Stimulated activated CD8-positive, alpha-beta memory T cell treated with anti-CD3 and anti-CD28 coated beads, Interleukin-12 subunit alpha, Interleukin-12 subunit beta, amount 100 ng/mL, for 4 hours (primary cell): ENCODE data around the gene EXOC3.

Experiments used
- DNase-seq: peaks from one replicate; pipeline ENCODE4 v3.0.0-alpha.2; 2020; ENCODE audit warnings: low read depth

EXOC3 gene

DNA sequence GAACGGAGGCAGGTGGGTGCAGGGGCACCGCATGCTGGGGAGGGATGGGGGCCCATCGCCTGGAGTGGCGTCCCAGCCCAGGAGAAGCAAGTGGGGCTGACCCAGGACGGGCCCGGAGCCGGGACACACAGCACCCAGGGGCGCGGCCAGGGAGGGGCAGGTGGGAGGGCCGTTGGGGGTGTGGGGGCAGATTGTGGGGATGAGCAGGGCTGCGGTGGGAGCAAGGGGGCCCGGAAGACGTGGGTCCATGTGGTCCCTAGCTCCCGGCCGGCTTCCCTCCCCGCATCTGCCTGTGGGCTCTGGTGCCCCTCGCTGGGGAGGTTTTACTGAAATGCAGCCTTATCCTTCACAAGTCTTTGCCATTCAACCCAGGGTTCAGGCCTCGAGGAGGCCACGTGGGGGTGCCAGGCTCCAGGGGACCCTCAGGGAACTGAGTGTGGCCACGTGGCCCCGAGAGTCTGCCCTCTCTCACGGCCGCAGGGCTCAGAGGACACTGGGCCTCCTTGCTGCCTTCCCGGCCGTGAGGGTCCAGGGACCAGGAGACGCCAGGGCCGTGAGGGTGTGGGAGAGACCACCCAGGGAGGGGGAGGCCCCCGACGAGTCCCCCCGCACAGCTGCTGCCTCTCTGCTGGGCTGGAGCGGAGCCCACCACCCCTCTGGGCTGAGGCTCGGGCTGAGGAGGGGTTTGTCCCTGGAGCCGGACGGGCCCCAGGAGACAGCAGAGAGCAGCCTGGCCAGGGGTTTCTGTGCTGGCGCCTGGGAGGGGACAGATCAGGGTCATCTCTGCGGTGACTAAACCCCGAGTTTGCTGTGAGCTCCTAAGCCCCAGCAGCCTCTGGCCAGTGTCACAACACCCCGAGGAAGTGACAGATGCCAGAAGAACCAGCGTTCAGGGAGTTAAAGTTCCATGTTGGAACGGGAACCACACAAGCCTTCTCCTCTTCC is 46.0 kb downstream of the EXOC3 start:
- DNase-seq = no peak

DNA sequence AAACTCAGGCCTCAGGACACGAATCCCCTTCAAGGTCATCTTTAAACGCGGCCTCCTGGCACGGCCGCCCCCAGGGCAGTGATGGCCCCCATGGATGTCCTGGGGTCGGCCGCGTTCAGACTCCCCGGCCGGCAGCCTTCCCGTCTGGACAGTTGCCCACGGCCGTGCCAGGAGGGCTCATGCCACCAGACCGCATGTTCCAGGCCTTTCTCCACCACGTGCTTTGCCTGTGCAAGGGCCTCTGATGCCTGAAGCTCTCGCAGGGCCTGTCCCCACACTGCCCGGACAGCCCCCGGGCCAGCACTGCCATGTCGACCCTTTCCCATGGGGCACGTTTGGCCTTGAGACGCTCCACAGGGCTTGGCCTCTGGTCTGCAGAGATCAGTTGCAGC is 46.7 kb downstream of the EXOC3 start:
- DNase-seq = no peak

DNA sequence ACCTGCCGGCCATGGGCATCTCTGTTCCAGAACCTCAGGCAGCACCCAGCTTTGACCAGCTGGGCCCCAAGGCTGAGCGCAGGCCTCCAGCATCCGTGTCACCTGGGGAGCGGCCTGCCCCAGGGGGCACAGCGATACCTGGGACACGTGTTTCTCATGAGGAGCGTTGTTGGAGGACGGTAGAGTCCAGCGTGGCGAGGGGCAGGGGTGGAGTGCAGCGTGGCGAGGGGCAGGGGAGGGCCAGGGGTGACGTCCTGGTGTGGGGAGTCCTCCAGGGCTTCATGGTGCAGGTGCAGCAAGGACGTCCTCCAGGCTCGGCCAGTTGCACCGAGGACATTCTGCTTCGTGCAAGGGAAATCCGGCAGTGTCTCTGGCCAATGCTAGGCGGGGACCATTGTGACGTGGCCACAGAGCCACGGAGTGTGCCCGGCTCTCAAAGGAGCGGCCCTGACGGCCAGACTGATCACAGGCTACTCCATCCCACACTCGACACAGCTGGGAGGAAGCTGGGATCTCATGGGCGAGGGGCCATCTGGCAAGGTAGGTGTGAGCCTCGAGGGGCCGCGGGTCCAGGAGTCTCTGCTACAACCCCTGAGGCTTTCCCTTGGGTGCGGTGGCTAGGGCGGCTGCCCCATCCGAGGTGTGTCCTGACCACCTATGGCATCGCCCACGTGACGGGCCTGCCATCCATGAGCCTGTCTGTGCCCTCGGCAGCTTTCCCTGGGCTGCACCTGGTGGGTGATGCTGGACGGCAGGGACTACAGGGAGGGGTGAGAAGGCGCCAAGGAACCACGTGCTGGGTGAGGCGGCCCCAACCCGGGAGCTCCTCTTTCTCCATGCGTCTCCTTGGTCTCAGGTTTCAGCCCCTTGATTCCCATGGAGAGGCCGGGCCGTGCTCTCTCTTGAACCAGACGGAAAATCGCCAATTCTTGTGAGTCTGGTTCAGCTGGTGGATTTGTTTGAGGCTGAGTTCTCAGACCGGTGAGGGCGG is 47.4 kb downstream of the EXOC3 start:
- no peak for DNase-seq

DNA sequence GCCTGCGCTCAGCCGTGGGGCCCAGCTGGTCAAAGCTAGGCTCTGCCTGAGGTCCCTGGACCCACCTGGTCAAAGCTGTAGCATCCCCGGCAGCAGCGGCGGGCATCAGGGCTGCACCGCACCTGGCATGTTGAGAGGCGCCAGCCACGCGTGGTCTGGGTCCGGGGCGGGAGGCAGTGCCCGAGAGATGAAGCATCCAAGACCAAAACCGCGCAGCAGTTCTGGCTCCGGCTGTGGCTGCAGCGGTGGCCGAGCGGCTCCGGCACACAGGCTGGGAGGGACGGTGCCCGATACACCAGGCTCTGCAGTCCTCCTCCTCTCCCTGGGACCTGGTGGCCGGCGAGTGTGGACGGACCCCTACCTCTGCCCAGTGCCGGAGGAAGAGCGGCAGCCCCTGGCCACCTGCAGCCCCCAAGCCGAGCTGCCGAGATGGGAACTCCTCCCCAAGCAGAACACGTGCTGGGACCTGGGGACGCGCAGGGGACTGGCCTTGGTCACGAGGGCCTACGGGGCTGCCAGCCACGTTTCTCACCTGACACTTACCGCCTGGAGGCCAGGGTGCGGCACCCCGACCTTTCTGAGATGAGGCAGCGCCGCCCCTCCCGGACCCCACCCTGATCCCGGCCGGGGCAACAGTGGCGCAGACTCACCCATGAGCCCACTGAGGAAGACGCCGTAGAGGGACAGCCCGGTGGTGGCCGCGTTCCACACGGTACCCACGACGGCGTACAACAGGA is 48.3 kb downstream of the EXOC3 start:
- no peak for DNase-seq

DNA sequence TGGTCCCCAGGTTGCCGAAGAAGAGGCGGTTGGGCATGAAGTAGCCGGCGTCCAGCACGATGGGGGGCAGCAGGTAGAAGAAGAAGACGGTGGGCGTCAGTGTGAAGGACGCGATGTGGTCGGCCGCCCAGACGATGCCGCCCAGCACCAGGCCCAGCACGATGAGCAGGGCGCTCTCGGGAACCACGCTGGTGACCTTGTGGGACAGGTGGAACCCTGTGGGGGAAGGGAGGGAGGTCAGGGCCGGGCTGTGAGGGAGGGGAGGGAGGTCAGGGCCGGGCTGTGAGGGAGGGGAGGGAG is 48.8 kb downstream of the EXOC3 start:
- no peak for DNase-seq

DNA sequence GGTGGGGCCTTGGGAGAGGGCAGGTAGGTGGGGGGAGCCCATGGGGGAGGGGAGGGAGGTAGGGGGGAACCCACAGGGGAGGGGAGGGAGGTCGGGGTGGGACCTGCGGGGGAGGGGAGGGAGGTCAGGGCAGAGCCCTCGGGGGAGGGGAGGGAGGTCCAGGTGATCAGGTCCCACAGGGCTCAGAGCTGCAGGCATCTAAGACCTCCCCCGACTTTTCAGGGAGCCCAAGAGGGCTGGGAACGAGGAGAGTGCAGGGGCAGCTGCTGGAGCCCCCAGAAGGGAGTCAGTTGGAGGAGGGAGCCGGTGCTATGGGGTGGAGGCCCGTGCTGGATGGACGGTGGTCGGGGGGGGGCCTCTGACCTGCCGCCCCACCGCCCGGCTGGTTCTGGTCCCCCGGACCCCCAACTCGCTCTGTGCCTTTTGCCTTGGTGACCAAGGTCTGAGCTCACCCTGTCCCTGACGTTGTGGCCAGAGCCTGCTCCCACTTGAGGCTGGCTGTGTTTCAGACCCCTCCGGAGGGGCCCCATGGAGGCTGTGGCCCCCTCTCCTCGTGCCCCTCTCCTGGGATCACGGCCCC is 49.4 kb downstream of the EXOC3 start:
- no peak for DNase-seq

DNA sequence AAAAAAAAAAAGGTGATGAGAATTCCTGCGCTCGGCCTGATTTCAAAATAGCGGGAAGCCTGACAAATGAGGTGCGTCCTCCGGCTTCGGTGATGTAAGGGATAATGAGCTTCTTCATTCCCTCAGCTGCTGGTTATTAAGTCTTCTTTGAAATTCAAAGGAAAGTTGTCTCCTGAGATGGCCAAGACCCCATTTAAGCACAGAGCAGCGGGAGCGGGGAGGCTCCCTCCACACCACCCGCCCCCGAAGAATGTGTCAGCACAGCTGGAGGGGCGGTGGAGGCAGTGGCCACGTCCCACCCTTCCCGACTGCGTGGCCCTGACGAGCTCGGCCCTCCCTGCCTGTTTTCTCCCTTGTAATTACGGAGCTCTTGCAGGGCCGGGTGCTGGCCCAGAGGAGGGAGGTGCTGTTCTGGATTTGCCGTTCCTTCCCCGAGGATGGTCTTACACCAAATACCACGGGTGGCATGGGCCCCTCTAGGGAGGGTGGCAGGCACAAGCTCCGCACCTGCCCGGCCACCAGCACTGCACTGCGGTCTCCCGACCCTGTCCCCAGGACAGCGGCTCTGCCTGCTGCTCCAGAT is 50.2 kb downstream of the EXOC3 start:
- no peak for DNase-seq

DNA sequence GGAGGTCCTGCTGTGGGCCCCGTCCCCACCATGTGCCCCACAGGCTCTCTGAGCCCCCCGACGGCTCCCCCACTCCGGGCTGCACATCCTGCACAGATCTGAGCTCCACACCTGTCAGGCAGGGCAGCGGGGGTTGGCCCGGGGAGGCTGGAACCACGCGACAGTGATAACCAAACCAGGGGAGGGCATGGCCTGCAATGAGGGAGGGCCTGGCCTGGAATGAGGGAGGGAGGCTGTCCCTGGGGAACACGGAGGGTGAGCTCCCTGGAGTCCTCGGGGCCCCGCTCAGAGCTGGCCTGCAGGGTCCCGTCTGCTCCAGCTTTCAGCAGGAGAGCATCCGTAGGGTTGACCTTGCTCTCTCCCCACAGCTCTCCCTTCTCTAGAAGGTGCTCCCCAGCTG is 50.8 kb downstream of the EXOC3 start:
- DNase-seq = no peak

DNA sequence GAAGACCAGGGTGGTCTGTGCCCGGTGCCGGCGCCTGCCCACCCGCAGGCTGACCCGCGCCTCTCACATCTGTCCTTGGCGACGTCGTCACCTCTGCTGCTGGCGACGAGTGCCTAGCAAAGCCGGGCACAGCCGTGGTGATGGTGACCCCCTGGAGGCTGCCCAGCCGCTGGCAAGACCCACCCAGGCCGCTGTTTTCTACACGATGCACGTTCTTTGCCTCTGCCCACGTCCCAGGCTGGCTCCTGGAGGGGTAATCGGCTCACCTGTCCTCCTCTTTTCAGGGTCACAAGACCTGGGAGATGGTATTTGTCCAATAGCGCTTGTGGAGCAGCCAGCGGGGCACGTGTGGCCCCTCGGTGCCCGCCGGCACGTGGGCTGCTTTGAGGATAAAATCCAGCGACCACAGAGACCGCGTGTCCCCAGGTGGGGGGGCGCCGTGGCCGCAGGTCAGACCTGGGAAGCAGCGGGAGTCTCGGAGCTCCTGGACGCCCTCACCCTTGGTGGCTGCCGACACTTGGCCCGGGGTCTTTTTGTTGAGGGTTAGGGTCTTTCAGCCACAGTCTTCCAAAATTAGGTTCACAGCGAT is 51.8 kb downstream of the EXOC3 start:
- no peak for DNase-seq

DNA sequence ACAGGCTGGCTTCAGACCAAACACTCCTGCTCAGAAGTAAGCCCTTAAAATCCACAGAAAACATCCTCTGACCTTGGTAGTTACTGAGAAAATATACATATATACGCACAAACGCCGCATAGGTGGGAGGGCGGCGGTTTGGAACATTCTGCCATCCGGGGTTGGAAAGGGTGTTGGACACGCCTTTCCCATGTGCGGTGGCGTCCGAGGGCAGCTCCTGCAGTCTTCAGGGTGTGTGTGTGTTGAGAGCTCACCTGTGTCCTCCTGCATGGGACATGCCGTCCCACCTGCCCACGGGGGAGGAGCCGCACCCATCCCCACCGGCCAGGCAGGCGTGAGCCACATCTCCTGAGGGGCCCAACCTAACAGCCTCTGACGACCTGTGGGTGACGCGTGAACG is 53.1 kb downstream of the EXOC3 start:
- no peak for DNase-seq

DNA sequence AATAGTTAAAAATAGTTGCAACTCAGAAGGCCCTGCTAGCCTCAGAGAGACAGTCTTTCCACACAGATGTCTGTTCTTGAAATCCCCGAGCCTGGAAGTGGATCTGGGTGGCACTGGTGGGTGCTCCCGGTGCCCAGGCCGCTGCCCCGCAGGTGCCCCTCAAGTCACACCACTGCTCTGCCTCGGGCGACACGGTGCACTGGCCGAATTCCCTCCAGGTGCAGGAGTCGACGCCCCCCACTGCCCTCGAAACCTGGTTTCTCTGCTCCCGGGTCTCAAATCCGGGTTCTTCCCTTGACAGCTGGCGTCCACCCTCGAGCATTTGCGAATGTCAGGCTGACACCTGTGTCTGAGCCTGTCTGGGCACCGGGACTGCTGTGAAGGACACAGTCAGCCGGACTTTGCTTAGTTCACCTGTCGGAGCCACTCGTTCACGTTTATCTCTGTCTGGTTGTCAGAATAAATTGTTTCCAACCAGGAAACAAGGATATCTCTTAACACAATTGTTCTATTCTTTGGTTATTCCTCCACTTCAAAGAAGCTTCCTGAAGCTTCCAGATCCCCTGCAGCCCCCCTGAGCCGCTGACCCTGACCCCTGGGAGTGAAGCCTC is 54.2 kb downstream of the EXOC3 start:
- no peak for DNase-seq

DNA sequence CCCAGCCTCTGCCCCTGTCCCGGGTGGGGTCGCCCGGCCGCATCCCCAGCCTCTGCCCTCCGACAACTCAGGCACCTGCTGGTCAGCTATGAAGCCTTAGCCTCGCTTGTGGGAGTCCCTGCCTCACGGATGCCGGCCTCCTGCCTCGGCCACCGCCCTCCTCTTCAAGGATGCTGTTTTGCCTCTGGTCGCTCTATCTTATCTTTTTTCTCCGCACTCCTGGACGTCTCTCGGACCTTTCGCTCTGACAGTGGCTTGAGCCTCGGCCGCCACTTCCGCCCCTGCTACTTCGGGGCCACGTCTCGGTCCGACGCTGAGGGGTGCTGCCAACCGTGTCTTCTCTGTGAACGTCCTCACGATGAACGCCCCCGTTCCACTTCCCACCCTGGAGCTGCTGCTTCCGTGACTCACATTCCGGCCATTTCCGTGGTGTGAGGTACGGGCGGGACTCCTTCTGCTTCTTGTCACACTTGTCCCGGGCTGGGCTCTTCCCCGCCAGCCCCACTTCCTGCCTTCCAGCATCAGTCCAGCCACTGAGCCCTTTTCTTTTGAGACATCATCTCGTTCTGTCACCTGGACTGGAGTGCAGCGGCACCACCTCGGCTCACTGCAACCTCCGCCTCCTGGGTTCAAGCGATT is 55.0 kb downstream of the EXOC3 start:
- no peak for DNase-seq

DNA sequence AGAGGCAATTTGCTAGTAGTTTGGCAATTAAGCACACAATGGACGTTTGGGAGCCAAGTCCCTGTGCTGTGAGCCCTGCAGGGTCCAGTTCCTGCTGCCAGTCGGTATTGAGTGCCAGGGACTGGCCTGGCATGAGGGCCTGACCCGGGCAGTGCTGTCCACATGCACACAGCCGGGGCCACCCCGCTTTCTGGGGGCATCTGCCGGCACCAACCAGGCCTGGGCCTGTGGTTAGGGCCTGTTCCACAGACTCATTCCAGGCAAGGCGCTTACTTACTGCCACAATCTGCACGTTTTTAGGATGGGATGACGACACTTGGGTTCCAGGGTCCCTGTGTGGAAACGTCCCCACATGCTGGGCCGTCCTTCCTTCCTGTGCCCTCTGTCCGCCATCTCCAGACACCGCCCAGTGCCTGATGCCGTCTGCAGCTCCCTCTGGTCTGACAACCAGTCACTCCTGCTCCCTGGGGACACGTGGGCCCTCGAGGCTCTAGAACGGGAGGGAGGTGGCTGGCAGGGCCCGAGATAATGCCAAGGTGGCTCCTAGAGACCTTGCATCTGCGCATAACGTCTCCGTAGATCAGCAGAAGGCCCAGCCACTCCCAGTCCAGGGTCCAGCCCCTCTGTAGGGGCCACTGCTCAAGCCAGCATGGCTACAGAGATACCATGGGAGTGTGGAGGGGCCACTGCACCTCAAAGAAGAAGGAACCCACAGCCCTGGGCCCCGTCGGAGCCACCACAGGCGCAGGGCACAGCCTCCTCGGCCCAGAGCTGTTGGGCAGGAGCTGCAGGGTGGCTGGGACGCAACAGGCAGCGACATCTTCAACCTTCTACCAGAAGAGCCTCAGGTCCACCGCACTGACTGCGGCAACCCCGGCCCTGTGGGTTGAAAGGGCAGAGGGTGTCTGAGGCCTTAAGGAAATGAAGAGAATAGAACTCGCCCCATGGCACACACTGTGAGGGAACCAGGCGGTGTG is 56.5 kb downstream of the EXOC3 start:
- DNase-seq = no peak

DNA sequence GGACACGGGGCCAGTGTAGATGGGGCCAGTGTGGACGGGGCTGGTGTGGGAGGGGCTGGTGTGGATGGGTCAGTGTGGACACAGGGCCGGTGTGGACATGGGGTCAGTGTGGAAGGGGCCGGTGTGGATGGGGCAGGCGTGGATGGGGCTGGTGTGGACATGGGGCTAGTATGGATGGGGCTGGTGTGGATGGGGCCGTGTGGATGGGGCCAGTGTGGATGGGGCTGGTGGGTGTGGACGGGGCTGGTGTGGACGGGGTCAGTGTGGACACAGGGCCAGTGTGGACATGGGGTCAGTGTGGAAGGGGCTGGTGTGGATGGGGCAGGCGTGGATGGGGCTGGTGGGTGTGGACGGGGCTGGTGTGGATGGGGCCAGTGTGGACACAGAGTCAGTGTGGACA is 57.5 kb downstream of the EXOC3 start:
- DNase-seq = no peak

DNA sequence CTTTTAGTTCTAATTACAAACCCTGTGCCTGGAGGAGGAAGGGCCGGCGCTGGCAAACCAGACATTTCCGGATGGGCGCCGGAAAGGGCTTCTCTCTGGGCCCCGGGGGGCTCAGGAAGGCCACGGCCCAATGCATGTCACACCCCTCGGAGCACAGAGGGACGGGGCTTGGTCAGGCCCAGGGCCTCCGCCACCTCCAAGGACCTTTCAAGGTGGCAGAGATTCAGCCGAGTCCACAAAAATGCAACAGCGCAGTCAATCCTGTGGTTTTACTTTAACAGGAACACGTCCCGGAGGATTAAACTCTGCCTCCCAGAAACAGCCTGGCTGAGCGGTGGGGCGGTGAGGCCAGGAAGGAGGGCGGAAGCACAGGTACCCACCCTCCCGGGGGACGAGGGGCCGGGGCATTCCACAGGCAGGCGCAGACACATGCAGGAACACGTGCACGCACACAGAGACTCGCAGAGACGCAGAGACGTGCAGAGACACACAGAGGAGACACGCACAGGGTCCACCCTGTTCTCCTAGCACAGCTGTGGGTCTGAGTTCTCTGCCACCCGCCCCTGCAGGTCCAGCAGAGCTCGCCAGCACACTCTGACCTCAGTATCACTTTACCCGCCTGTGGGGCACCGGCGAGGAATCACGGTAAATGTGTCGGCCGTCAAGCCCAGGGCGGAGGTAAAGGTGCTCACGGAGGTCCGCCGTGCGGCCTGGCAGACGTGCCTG is 58.3 kb downstream of the EXOC3 start:
- no peak for DNase-seq

DNA sequence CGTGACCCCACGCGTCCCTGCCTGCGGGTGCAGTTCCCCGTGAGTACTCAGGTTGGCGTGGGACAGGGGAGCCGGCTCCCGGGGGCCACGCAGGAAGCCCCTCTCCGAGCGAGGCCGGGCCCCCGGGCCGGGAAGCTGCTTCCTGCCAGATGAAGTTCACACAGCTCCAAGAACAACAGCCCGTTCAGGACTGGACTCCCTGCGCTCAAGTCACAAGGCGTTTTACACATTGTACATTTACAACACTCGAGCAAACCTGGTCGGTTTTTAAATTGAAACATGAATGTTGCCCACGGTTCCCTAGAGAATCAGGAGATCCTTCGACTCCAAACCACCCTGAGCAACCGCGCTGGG is 58.8 kb downstream of the EXOC3 start:
- no peak for DNase-seq

DNA sequence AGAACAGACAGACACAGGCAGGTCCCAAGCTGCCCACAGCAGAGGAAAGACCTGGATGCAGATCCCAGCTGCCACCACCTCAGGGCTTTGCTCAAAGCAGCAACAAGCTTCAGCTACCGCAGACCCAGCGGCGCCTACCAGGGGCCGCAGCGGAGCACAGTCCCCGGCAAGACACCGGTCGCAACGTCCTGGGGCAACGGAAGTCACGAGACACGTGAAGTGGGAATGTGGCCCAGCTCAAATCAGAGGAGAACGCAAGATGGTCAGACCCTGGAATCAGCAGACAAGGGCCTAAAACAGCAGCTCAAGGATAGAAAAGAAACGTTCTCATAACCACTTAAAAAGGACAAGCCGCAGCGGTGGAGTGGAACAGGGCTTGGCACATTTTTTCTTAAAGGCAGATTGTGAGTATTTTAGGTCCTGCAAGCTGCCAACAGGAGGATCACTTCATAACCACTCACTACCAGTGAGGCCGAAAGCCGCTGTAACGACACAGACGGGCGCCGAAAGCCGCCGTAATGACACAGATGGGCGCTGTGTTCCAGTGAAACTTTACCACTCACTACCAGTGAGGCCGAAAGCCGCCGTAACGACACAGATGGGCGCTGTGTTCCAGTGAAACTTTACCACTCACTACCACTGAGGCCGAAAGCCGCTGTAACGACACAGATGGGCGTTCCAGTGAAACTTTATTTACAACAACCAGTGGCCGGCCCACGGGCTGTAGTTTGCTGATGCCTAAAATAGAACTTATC is 59.5 kb downstream of the EXOC3 start:
- no peak for DNase-seq
